KOPT-K1 (cell line): Measurements from ENCODE around the gene RANBP1.

Source experiments
- H3K27ac ChIP-seq: fragments of 200-600 bp; sonication (generic); 2 replicates; pipeline ENCODE4 v1.5.1; 2016; ENCODE audit warnings: antibody characterized with exemption, mild to moderate bottlenecking, low read depth, low read length; ENCODE audit not compliant: poor library complexity, severe bottlenecking
- H3K36me3 ChIP-seq: fragments of 200-600 bp; sonication (generic); 2 replicates; pipeline ENCODE4 v1.5.1; 2017; ENCODE audit warnings: antibody characterized with exemption, mild to moderate bottlenecking, low read length, moderate library complexity; ENCODE audit not compliant: insufficient read depth
- H3K9me3 ChIP-seq: fragments of 200-600 bp; sonication (generic); 2 replicates; pipeline ENCODE4 v1.5.1; 2017; ENCODE audit warnings: antibody characterized with exemption, low read length, mild to moderate bottlenecking; ENCODE audit not compliant: insufficient read depth, poor library complexity, severe bottlenecking

RANBP1 gene

GRCh38 chr22:20130731-20131596 lies 15.1 kb downstream of the RANBP1 start:
- Histone ChIP-seq H3K36me3 (peaks cover 30% of the 10 kb centered on the region), H3K9me3 (no peaks in the 10 kb centered on the region), H3K27ac (peak overlapping the region; percentile 72)

- Histone ChIP-seq H3K9me3 (no peaks in the 10 kb centered on the region), H3K27ac (peak within 1 kb of the TSS; percentile 72), H3K36me3 (peaks cover 25% of the 10 kb centered on the region)
Measured at GRCh38 chr22:20131597-20131858, 15.6 kb downstream of the RANBP1 start, which contains the start of gene ZDHHC8. TSS of gene ZDHHC8 (plus strand) at chr22:20131804. CDS start at chr22:20131948, 144 bp downstream.

- Histone ChIP-seq H3K9me3 (no peaks in the 10 kb centered on the region), H3K27ac (peak overlapping the region; percentile 52), H3K36me3 (peaks cover 19% of the 10 kb centered on the region)
Measured at GRCh38 chr22:20131859-20132685, 16.2 kb downstream of the RANBP1 start.

DNA sequence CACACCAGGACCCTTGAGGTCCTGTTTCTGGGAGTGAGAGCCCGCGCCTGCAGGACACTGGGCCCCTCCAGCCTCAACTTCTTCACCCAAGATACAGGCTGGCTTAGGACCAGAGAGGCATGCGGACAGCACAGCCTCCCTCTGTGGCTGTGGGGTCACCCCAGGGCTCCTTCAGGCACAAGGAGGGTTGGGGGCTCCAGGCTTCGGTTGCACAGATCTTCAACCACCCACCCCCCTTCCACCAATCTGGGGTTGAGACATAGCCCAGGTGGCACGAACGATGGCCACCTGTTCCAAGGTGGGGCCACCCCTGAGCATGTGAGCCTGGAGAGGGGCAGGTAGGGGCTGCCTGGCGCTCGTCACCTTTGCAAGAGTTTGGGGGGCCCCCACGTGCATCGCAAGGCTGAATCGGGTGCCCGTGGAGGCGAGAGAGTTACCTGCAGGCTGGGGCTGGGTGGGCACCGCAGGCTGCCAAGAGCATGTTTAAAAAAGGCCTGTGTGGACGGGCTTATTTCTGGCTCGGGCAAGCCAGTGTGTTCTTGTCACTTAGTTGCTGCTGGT lies 16.9 kb downstream of the RANBP1 start:
- Histone ChIP-seq H3K9me3 (no peaks in the 10 kb centered on the region), H3K27ac (peak overlapping the region; percentile 52), H3K36me3 (peaks cover 12% of the 10 kb centered on the region)

- no peaks in the 10 kb centered on the region for H3K36me3 ChIP-seq
- H3K27ac ChIP-seq, result no peak overlapping the region
- no peaks in the 10 kb centered on the region for H3K9me3 ChIP-seq
Measured at GRCh38 chr22:20133930-20134549, 18.1 kb downstream of the RANBP1 start.

- Histone ChIP-seq H3K36me3 (no peaks in the 10 kb centered on the region; the same call in 1 of the 2 replicates), H3K27ac (no peak overlapping the region), H3K9me3 (no peaks in the 10 kb centered on the region)
Measured at GRCh38 chr22:20135265-20135664, 19.4 kb downstream of the RANBP1 start.

GRCh38 chr22:20135806-20136602 lies 20.1 kb downstream of the RANBP1 start:
- Histone ChIP-seq H3K27ac (no peak overlapping the region), H3K36me3 (peaks cover 3% of the 10 kb centered on the region; the same call in 1 of the 2 replicates), H3K9me3 (no peaks in the 10 kb centered on the region)

GRCh38 chr22:20136603-20136873 lies 20.6 kb downstream of the RANBP1 start:
- no peaks in the 10 kb centered on the region for H3K9me3 ChIP-seq
- H3K27ac ChIP-seq, result no peak overlapping the region
- H3K36me3 ChIP-seq, result peaks cover 9% of the 10 kb centered on the region; the same call in 1 of the 2 replicates

- peaks cover 14% of the 10 kb centered on the region; the same call in 1 of the 2 replicates for H3K36me3 ChIP-seq
- H3K27ac ChIP-seq, result no peak overlapping the region
- no peaks in the 10 kb centered on the region for H3K9me3 ChIP-seq
Measured at GRCh38 chr22:20137113-20137512, 21.2 kb downstream of the RANBP1 start.

- H3K27ac ChIP-seq, result no peak overlapping the region
- no peaks in the 10 kb centered on the region for H3K9me3 ChIP-seq
- H3K36me3 ChIP-seq, result peaks cover 15% of the 10 kb centered on the region; the same call in 1 of the 2 replicates
Measured at GRCh38 chr22:20137671-20138416, 21.9 kb downstream of the RANBP1 start.

- Histone ChIP-seq H3K9me3 (no peaks in the 10 kb centered on the region), H3K27ac (no peak overlapping the region), H3K36me3 (peaks cover 15% of the 10 kb centered on the region; the same call in 1 of the 2 replicates)
Measured at GRCh38 chr22:20138417-20138738, 22.5 kb downstream of the RANBP1 start.

DNA sequence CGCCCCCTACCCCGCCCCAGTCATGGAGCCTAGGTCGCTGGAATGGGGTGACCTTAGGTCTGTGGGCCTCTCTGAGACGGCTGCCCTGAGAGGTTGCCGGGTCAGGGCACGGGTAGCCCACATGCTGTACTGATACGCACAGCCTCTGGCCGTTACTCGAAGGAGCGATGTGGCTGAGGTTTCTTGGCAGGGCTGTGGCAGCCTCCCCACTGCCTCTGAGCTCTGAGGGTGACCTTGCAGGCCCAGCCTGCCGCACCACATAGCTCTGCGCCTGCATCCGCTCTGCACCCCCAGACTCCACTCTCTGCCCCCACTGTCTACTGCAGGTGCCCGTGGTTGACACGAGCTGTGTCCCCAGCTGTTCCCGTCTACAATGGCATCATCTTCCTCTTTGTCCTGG lies 23.0 kb downstream of the RANBP1 start:
- Histone ChIP-seq H3K36me3 (peaks cover 15% of the 10 kb centered on the region; the same call in 1 of the 2 replicates), H3K9me3 (no peaks in the 10 kb centered on the region), H3K27ac (no peak overlapping the region)

DNA sequence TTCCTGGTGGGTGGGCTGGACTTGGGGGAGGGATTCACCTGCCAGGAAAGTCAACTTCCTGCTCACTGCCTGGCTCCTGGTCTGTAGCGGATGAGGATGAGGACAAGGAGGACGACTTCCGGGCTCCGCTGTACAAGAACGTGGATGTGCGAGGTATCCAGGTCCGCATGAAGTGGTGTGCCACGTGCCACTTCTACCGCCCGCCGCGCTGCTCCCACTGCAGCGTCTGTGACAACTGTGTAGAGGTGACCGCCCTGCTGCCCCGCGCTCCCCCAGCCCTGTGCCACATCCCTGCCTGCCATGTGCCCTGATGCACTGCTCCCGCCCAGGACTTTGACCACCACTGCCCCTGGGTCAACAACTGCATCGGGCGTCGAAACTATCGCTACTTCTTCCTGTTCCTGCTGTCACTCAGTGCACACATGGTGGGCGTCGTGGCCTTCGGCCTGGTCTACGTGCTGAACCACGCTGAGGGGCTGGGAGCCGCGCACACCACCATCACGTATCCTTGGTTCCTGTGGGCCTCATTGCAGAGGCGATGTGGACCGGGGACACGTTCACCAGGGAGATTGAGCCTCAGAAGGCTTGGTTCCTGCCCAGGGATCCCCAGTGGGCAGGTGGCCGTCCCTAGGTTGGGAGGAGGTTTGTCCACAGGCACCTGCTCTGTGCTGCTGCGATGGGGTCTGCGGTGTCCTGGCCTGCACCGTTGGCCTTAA lies 23.6 kb downstream of the RANBP1 start:
- Histone ChIP-seq H3K36me3 (peaks cover 15% of the 10 kb centered on the region; the same call in 1 of the 2 replicates), H3K9me3 (no peaks in the 10 kb centered on the region), H3K27ac (no peak overlapping the region)
